GM12865 (cell line): ENCODE measurements around the gene FRMD6.

Experiments used
- DNase-seq: peaks from one replicate; pipeline ENCODE4 v3.0.0; 2010; ENCODE audit warnings: low read depth
- H3K4me3 ChIP-seq: 2 replicates; pipeline ENCODE4 v1.5.1; 2011; ENCODE audit warnings: mild to moderate bottlenecking, low read depth, low read length, control low read depth
- TF ChIP-seq, protein P1 (sequence below): IDR thresholded peaks from 2 replicates; pipeline ENCODE4 v1.5.1; 2011; ENCODE audit warnings: low read length, control low read depth, low read depth, inconsistent platforms; ENCODE audit not compliant: insufficient read depth; ENCODE audit errors: missing control alignments

The FRMD6 gene

DNA sequence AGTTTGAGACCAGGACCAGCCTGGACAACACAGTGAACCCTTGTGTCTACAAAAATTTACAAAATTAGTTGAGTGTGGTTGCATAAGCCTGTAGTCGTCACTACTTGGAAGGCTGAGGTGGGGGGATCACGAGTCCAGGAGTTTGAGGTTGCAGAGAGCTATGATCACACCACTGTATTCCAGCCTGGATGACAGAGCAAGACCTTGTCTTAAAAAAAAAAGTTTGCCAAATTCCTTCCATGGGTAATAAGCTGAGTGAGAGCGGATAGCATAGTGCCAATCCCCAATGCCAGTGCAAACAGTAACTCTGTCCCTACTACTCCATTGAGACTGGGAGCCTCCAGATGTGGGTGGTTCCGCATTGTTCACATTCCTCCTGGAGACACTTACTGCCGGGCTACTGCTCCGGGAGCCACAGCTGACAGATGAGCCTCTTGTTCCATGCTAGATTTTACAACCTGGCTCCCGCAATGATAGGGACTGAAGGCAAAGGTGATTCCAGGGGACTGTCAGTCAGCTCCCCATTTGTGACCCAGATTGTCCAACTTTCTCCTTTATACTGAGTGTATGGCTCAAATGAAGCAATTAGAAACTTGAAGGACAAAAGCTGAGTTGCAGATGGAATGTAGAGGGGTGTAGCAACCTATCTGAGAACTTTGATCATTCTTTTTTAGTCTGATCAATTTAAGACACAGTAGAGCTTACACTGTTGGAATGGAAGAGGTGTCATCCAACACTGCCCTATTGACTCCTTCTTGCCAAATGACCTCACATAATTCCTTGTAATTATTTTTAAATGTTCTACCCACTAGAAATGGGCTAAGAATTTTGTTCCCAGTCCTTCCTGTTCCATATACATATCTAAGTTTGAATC, 13.4 kb upstream of the FRMD6 start:
- no peak for DNase-seq
- H3K4me3 ChIP-seq = no peak overlapping the region
- TF ChIP-seq, protein P1, sequence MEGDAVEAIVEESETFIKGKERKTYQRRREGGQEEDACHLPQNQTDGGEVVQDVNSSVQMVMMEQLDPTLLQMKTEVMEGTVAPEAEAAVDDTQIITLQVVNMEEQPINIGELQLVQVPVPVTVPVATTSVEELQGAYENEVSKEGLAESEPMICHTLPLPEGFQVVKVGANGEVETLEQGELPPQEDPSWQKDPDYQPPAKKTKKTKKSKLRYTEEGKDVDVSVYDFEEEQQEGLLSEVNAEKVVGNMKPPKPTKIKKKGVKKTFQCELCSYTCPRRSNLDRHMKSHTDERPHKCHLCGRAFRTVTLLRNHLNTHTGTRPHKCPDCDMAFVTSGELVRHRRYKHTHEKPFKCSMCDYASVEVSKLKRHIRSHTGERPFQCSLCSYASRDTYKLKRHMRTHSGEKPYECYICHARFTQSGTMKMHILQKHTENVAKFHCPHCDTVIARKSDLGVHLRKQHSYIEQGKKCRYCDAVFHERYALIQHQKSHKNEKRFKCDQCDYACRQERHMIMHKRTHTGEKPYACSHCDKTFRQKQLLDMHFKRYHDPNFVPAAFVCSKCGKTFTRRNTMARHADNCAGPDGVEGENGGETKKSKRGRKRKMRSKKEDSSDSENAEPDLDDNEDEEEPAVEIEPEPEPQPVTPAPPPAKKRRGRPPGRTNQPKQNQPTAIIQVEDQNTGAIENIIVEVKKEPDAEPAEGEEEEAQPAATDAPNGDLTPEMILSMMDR = no peak

DNA sequence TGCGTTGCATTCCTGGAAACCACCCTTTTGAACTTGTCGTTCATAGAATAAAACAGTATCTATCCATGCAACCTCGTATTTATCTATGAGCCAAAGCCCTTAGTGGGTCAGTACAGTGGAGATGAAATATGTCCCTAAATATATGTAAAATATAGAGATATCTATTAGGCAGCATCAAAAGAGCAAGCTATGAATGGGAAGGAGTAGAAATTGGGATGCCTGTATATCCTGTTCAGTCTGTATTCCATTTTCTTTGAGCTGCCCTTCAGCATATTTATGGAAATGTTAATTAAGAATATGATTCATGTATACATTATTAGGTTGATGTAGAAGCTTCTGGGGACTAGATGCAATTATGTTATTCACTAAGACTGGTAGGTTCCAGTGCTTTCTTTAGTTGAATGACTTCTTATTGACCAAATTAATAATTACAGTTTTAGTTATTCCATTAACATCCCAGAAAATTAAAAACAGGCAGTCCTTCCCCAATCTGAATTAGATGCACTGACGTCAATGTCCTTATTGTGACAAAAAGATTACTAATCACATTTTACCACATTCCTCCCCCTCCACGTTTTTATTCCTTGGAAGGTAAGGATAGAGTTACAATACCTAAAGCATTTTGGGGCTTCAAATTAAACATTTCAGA, 11.9 kb upstream of the FRMD6 start:
- H3K4me3 ChIP-seq = no peak overlapping the region
- TF ChIP-seq, protein P1 = no peak
- no peak for DNase-seq

DNA sequence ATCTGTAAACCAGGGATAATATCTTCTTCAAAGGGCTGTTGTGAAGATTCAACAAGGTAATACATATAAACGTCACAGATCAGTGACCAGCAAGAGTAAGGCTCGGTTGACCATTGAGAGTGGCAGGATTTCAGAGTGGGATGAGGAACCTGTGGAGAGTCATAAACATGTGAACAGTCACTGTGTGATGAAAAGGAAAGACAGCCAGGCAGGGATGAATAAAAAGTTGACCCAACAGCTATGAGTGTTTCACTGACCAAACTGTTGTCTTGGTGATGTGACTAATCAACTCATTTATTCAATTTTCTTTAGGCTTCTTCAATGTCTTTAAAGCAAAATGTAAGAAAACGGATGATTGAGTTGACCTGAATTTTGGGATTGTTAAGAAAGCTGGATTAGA, 8.6 kb upstream of the FRMD6 start:
- DNase-seq = no peak
- TF ChIP-seq, protein P1 = no peak
- H3K4me3 ChIP-seq = no peak overlapping the region

DNA sequence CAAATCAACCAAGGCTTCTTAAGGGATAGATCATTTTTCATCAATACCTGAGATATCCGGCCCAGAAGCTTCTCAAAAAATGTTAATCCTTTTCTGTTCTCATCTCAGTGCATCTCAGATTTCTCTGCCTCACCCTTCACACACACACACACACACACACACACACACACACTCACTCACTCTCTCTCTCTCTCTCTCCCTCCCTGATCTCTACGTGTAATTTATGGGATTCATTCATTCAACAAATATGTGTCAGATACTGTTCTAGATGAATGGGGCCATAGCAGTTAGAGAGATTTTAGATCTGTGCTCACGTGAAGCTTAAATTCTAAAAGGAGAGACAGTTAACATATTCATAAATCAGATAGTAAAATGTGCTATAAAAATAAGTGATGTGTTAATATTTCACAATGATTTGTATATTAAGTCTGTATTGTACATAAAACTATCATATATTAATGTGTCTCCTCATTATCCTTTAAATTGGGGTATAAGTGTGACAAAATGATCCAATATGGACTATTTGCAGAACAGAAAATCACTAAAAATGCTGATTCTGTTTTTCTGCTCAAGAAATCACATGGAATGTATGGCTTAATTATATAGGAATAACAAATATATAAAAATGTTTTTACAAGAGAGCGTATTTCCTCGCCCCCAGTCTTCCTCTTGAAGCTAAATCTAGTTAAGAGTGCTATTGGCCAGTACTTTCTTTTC, 7.3 kb upstream of the FRMD6 start:
- no peak overlapping the region for H3K4me3 ChIP-seq
- TF ChIP-seq, protein P1 = no peak
- DNase-seq = no peak

DNA sequence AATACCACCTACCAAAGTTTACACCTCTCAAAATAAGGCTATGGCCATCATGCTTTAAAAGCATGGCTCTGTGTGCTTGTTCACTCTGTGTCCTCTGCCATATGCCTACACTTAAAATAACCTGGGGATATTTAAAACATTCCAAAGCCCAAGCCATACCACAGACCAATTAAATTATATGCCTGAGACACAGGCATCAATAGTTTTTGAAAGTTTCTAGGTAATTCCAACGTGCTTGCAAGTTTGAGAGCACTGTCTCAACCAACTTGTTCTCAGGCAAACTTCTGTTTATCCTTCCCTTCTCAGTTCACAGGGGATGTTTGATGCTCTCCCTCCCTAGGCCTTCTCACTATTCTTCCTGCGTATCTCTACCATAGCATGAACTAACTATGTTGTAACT, 3.4 kb upstream of the FRMD6 start:
- TF ChIP-seq, protein P1 = no peak
- no peak overlapping the region for H3K4me3 ChIP-seq
- no peak for DNase-seq

DNA sequence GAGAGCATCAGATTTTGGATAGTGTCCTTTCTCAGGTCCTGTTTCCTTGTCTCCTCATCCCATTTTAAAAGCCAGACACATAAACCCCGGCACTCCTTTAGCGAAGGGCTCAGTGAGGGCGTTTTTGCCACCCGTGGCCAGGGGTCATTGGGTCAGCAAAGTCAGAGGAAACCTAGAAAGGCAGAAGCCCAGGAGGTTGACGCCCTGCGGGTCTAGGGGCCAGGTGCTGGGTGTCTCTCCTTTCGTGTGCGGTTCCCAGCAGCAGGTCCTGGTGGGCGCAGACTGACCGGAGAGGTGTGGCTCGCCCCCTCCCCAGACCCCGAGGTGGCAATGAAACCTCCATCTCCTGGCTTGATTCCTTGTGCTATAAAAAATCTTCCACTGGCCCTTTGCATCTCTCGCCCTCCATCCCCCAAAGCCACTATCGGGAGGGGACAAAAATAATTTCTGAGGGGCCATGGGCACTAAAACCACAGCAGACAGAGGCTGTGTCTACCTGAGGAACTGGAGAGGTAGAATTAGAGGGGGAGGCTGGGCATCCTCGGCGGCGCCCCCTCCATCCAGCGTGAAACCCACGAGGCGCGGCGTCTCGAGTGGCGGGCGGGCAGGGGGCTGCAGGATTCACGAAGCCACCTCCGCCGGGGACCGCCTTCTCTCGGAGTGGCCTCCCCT, 858 bp upstream of the FRMD6 start:
- peak; percentile 33 for DNase-seq
- H3K4me3 ChIP-seq = peak overlapping the region; percentile 94
- TF ChIP-seq, protein P1 = no peak
